Measurements from ENCODE around the gene DENND1B. TPM values are rescaled to one million over a fixed set of nuclear protein-coding genes. Genes with fewer than 3 reads are reported as not detected.
A peak's percentile ranks its signal among the peaks of the same experiment; 100 is the strongest.

DENND1B gene
- total and polyA plus RNA-seq, 2 of the 8 experiments (the other 6 are each of a cell fraction or from before 2014, with no cell fraction given), result 0.74 to 3.3 TPM

DNA sequence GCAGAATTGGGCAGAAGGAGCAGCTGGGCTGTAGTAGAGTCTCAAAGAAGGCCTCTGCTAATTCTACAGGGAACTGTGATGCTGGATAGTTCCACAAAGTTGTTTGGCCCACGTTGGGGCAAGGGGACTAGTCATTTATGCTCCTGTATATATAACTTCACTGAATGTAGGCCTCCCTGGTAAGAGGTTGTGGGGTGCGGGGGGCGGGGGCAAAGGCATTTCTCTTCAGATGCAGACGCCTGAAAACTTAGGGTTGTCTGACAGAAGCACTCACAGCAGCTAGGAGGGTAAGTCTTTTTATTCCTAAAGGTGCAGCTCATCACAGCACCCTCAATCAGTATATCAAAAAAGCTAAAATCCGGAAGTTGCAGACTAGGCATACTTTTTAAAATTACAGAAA lies 38.5 kb upstream of the DENND1B start:
- no peak overlapping the region for H3K27ac ChIP-seq (ENCODE audit: low read depth, low read length)
- no peak overlapping the region for H3K4ac ChIP-seq (replicated peaks; ENCODE audit: insufficient read length, low read depth, low read length)
- no peak overlapping the region for H3K23ac ChIP-seq (ENCODE audit: insufficient read length)
- no peak overlapping the region for H3K56ac ChIP-seq (replicated peaks; ENCODE audit: insufficient read length, low read depth, low read length)
- no peak overlapping the region; the same call in 1 of the 2 replicates for H2BK5ac ChIP-seq (ENCODE audit: low read depth, low read length)
- CTCF ChIA-PET (ENCODE audit: partially characterized antibody), result interaction anchor here (0.7 to 0.8 kb wide), 3 partner anchors 55 to 199 kb away, joined by 3 read pairs; no protein-coding TSS in a partner anchor
- H3K18ac ChIP-seq (ENCODE audit: extremely low read depth, low read length), result no peak overlapping the region
- FAIRE-seq, result no peak
- no peak overlapping the region for H2AK5ac ChIP-seq (ENCODE audit: low read depth, low read length)
- peak in 1 of 2 experiments; percentile 43 for DNase-seq (ENCODE audit: low read depth in 1 of 2, low spot score in 2 of 2)
- peak overlapping the region; percentile 45 to 49 for H3K4me2 ChIP-seq (ENCODE audit: insufficient read depth in 1 of 2, low read depth in 2 of 2, low read length in 2 of 2)
- H3K9ac ChIP-seq (replicated peaks in 1 of 4; ENCODE audit: extremely low read depth in 1 of 4, low read depth in 3 of 4, low read length in 3 of 4), result no peak overlapping the region
- no peak overlapping the region for H4K91ac ChIP-seq (replicated peaks; ENCODE audit: insufficient read length, low read length)
- 7% methylated on average over 5 of the region's 5 CpGs; no CpG with 5 or more reads in 1 of the 2 experiments for WGBS, 2 experiments (ENCODE audit: extremely low coverage in 1 of 2, insufficient coverage in 1 of 2, insufficient read length in 1 of 2, insufficient replicate concordance in 2 of 2, low coverage in 1 of 2, low lambda C conversion rate in 2 of 2, missing lambda C conversion rate in 1 of 2)
- H3K4me1 ChIP-seq (replicated peaks in 1 of 4; ENCODE audit: control insufficient read depth in 3 of 4, insufficient read depth in 4 of 4, low read length in 3 of 4), result peaks cover 0 to 37% (median 23%) of the 10 kb centered on the region in 4 experiments; a peak in 5 of 7 replicates
- H2BK12ac ChIP-seq (ENCODE audit: low read depth, low read length), result no peak overlapping the region; the same call in 1 of the 2 replicates
- H3K36me3 ChIP-seq (ENCODE audit: control insufficient read depth in 2 of 4, insufficient read depth in 4 of 4, low read length in 3 of 4), result no peaks in the 10 kb centered on the region
- H4K20me1 ChIP-seq (replicated peaks in 1 of 2; ENCODE audit: control insufficient read depth in 1 of 2, insufficient read depth in 2 of 2, low read length in 2 of 2), result no peaks in the 10 kb centered on the region
- POLR2A ChIA-PET (ENCODE audit: partially characterized antibody), result interaction anchor here (0.8 to 1.0 kb wide), 2 partner anchors 12 to 37 kb away, joined by 5 read pairs; no protein-coding TSS in a partner anchor
- no peak overlapping the region for H2BK120ac ChIP-seq (replicated peaks; ENCODE audit: low read depth, low read length)
- no peaks in the 10 kb centered on the region for H3K23me2 ChIP-seq (ENCODE audit: low read depth, low read length)
- no peak overlapping the region for H2AFZ ChIP-seq (ENCODE audit: low read length)
- no peak overlapping the region for H2BK20ac ChIP-seq (ENCODE audit: low read length)
- no peak overlapping the region for H3K14ac ChIP-seq (ENCODE audit: insufficient read length)
- no peak overlapping the region for H2BK15ac ChIP-seq (ENCODE audit: low read length)
- no peaks in the 10 kb centered on the region for H3K9me3 ChIP-seq (ENCODE audit: insufficient read depth in 2 of 2, low read depth in 1 of 2, low read length in 1 of 2)
- H3K4me3 ChIP-seq (ENCODE audit: extremely low read depth in 1 of 4, insufficient read depth in 2 of 4, low read depth in 3 of 4, low read length in 4 of 4), result peak overlapping the region in 1 of 4 experiments; percentile 28; a peak in 1 of 8 replicates
- no peak overlapping the region for H4K8ac ChIP-seq (ENCODE audit: extremely low read depth, insufficient read depth, low read length)
- H3K79me1 ChIP-seq (ENCODE audit: low read depth, low read length), result no peaks in the 10 kb centered on the region
- no peak overlapping the region for H4K5ac ChIP-seq (ENCODE audit: insufficient read length, low read depth, low read length)
- H3K27me3 ChIP-seq (replicated peaks in 1 of 4; ENCODE audit: control insufficient read depth in 3 of 4, extremely low read depth in 1 of 4, insufficient read depth in 3 of 4, low read length in 3 of 4), result no peaks in the 10 kb centered on the region; a peak in 1 of 7 replicates
- H3K79me2 ChIP-seq (ENCODE audit: control insufficient read depth in 1 of 2, insufficient read depth in 2 of 2, low read length in 2 of 2), result no peaks in the 10 kb centered on the region
- no peak for TF ChIP-seq SP2 (IDR thresholded peaks at IDR 0.05; ENCODE audit: low read length)
- TF ChIP-seq JUND (IDR thresholded peaks at IDR 0.05; ENCODE audit: low read length), result no peak
- no peak for TF ChIP-seq CHD2 (IDR thresholded peaks at IDR 0.05; ENCODE audit: low read length)
- no peak for TF ChIP-seq RBBP5 (IDR thresholded peaks at IDR 0.05; ENCODE audit: borderline replicate concordance, low read depth, low read length)
- TF ChIP-seq TEAD4 (IDR thresholded peaks at IDR 0.05; ENCODE audit: low read depth, low read length), result no peak
- TF ChIP-seq, protein P1, sequence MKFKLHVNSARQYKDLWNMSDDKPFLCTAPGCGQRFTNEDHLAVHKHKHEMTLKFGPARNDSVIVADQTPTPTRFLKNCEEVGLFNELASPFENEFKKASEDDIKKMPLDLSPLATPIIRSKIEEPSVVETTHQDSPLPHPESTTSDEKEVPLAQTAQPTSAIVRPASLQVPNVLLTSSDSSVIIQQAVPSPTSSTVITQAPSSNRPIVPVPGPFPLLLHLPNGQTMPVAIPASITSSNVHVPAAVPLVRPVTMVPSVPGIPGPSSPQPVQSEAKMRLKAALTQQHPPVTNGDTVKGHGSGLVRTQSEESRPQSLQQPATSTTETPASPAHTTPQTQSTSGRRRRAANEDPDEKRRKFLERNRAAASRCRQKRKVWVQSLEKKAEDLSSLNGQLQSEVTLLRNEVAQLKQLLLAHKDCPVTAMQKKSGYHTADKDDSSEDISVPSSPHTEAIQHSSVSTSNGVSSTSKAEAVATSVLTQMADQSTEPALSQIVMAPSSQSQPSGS (IDR thresholded peaks at IDR 0.05; ENCODE audit: low read length), result no peak
- TF ChIP-seq POU5F1 (IDR thresholded peaks at IDR 0.05; ENCODE audit: low read depth, low read length), result no peak
- TF ChIP-seq SRF (IDR thresholded peaks at IDR 0.05; ENCODE audit: low read depth, low read length), result no peak
- TF ChIP-seq, protein P2, sequence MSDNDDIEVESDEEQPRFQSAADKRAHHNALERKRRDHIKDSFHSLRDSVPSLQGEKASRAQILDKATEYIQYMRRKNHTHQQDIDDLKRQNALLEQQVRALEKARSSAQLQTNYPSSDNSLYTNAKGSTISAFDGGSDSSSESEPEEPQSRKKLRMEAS (IDR thresholded peaks at IDR 0.05), result no peak
- no peak for TF ChIP-seq CBX5 (IDR thresholded peaks at IDR 0.05; ENCODE audit: low read depth, low read length)

Measured in H1 (cell line).